HFFc6 (cell line): ENCODE measurements around the gene PGLYRP1. TPM values are rescaled to one million over a fixed set of nuclear protein-coding genes. Genes with fewer than 3 reads are reported as not detected.

Experiments used
- DNase-seq: peaks from one replicate; pipeline ENCODE4 v3.0.0-alpha.2; 2018
- H3K27ac Mint-ChIP-seq: 2 replicates; pipeline ENCODE4 v1.8.0; 2020; ENCODE audit warnings: mild to moderate bottlenecking, mixed read lengths
- H3K27me3 Mint-ChIP-seq: 2 replicates; pipeline ENCODE4 v1.8.0; 2021; ENCODE audit warnings: mild to moderate bottlenecking, moderate library complexity, mixed read lengths; ENCODE audit not compliant: insufficient read depth
- H3K36me3 Mint-ChIP-seq: 2 replicates; pipeline ENCODE4 v1.8.0; 2021; ENCODE audit warnings: low read depth, mixed read lengths
- H3K4me1 Mint-ChIP-seq: 2 replicates; pipeline ENCODE4 v1.8.0; 2020; ENCODE audit warnings: low read depth, mixed read lengths
- H3K4me3 Mint-ChIP-seq: 2 replicates; pipeline ENCODE4 v1.8.0; 2020; ENCODE audit warnings: mild to moderate bottlenecking, moderate library complexity, mixed read lengths
- H3K9me3 Mint-ChIP-seq: 2 replicates; pipeline ENCODE4 v1.8.0; 2020; ENCODE audit warnings: mild to moderate bottlenecking, mixed read lengths
- CTCF ChIP-seq: fragments of 200-600 bp; sonication (generic); IDR thresholded peaks from 2 replicates; pipeline ENCODE4 v1.5.0; 2021; ENCODE audit warnings: antibody characterized with exemption, mild to moderate bottlenecking
- total RNA-seq, 6 experiments: library from RNA; stranded (reverse); fragmentation: NEBNext Ultra II Directional; extraction: Animal tissue kit (Norgen Biotek cat#: 25700); gene quantifications; 2 replicates in 1 of 6; 3 replicates in 5 of 6; pipeline ENCODE4 v1.2.3, GENCODE V29; 2021

PGLYRP1 gene
- total RNA-seq, 6 experiments from 2014 or later: not detected

GRCh38 chr19:45994456-45994997 lies 28.3 kb downstream of the PGLYRP1 start:
- no peak for TF ChIP-seq CTCF
- no peak overlapping the region for H3K4me3 Mint-ChIP-seq

GRCh38 chr19:45990113-45990728 lies 32.6 kb downstream of the PGLYRP1 start:
- no peaks in the 10 kb centered on the region for H3K4me1 Mint-ChIP-seq
- no peak for TF ChIP-seq CTCF
- peaks cover 32% of the 10 kb centered on the region for H3K27me3 Mint-ChIP-seq
- H3K4me3 Mint-ChIP-seq: no peak overlapping the region
- H3K27ac Mint-ChIP-seq: no peak overlapping the region
- H3K36me3 Mint-ChIP-seq: no peaks in the 10 kb centered on the region
- DNase-seq: no peak
- H3K9me3 Mint-ChIP-seq: no peaks in the 10 kb centered on the region

More at GRCh38 chr19:45994456-45994997, 28.3 kb downstream of the PGLYRP1 start:
- H3K4me1 Mint-ChIP-seq: peaks cover 5% of the 10 kb centered on the region
- H3K27ac Mint-ChIP-seq: no peak overlapping the region
- no peaks in the 10 kb centered on the region for H3K9me3 Mint-ChIP-seq
- peaks cover 12% of the 10 kb centered on the region for H3K27me3 Mint-ChIP-seq
- peaks cover 8% of the 10 kb centered on the region for H3K36me3 Mint-ChIP-seq
- no peak for DNase-seq

- no peak overlapping the region for H3K4me3 Mint-ChIP-seq
Measured at GRCh38 chr19:45985321-45985720, 37.5 kb downstream of the PGLYRP1 start.

GRCh38 chr19:45981350-45981749 lies 41.5 kb downstream of the PGLYRP1 start:
- no peak for TF ChIP-seq CTCF
- Mint-ChIP-seq H3K9me3 (no peaks in the 10 kb centered on the region), H3K36me3 (no peaks in the 10 kb centered on the region), H3K4me1 (no peaks in the 10 kb centered on the region), H3K27me3 (peaks cover 28% of the 10 kb centered on the region), H3K27ac (no peak overlapping the region), H3K4me3 (no peak overlapping the region)
- no peak for DNase-seq

More at GRCh38 chr19:45985321-45985720, 37.5 kb downstream of the PGLYRP1 start:
- no peak for DNase-seq
- no peaks in the 10 kb centered on the region for H3K4me1 Mint-ChIP-seq
- H3K27ac Mint-ChIP-seq: no peak overlapping the region
- H3K36me3 Mint-ChIP-seq: no peaks in the 10 kb centered on the region
- no peak for TF ChIP-seq CTCF
- H3K27me3 Mint-ChIP-seq: peaks cover 46% of the 10 kb centered on the region
- no peaks in the 10 kb centered on the region for H3K9me3 Mint-ChIP-seq

GRCh38 chr19:45978156-45978555 lies 44.7 kb downstream of the PGLYRP1 start:
- Mint-ChIP-seq H3K27ac (no peak overlapping the region), H3K4me3 (no peak overlapping the region), H3K9me3 (no peaks in the 10 kb centered on the region), H3K36me3 (no peaks in the 10 kb centered on the region), H3K27me3 (peaks cover 28% of the 10 kb centered on the region), H3K4me1 (no peaks in the 10 kb centered on the region)
- TF ChIP-seq CTCF: no peak
- no peak for DNase-seq
